ENCODE data around the gene FAM72B.
"Not testable (repeated sequence)": the region's sequence is repeated elsewhere in the genome, so short reads cannot be mapped to it uniquely, and the experiment has no call there.

FAM72B gene

GRCh38 chr1:121152788-121153187, 31.4 kb downstream of the FAM72B start:
- DNase-seq (ENCODE audit: low spot score): not testable (repeated sequence)

GRCh38 chr1:121151294-121151693, 32.8 kb downstream of the FAM72B start:
- DNase-seq (ENCODE audit: low spot score): not testable (repeated sequence)

- not testable (repeated sequence) for DNase-seq (ENCODE audit: low spot score)
Observed at GRCh38 chr1:121148489-121149190, 35.5 kb downstream of the FAM72B start.

GRCh38 chr1:121140393-121140792, 43.7 kb downstream of the FAM72B start:
- DNase-seq (ENCODE audit: low spot score): not testable (repeated sequence)

GRCh38 chr1:121131494-121131893, 52.6 kb downstream of the FAM72B start:
- DNase-seq (ENCODE audit: low spot score): not testable (repeated sequence)

- not testable (repeated sequence) for DNase-seq (ENCODE audit: low spot score)
Observed at GRCh38 chr1:121118480-121118824, 65.7 kb downstream of the FAM72B start.
